Activated T-helper 17 cell treated with anti-CD3 and anti-CD28 coated beads, Interleukin-2, amount 50 U/mL, for 72 hours (primary cell): ENCODE results near the gene NSG2. TPM values are rescaled to one million over a fixed set of nuclear protein-coding genes. Genes with fewer than 3 reads are reported as not detected.
"Not testable (repeated sequence)": the region's sequence is repeated elsewhere in the genome, so short reads cannot be mapped to it uniquely, and the experiment has no call there.

Source experiments
- ATAC-seq: fragments of 150-1000 bp; cut with Tn5 transposase; replicated peaks from 2 replicates; pipeline ENCODE4 v1.10.0; 2021; ENCODE audit warnings: mild to moderate bottlenecking, moderate library complexity
- H3K27ac Mint-ChIP-seq: one replicate; pipeline ENCODE4 v1.8.0; 2022; ENCODE audit warnings: mixed read lengths
- H3K27me3 Mint-ChIP-seq: one replicate; pipeline ENCODE4 v1.8.0; 2022; ENCODE audit warnings: mixed read lengths
- H3K36me3 Mint-ChIP-seq: one replicate; pipeline ENCODE4 v1.8.0; 2022; ENCODE audit warnings: low read depth, mild to moderate bottlenecking, mixed read lengths
- H3K4me1 Mint-ChIP-seq: one replicate; pipeline ENCODE4 v1.8.0; 2022; ENCODE audit warnings: mixed read lengths
- H3K4me3 Mint-ChIP-seq: one replicate; pipeline ENCODE4 v1.8.0; 2022; ENCODE audit warnings: mild to moderate bottlenecking, mixed read lengths
- H3K9me3 Mint-ChIP-seq: one replicate; pipeline ENCODE4 v1.8.0; 2022; ENCODE audit warnings: mixed read lengths
- total RNA-seq, 2 donors: library from RNA; stranded (reverse); gene quantifications; one replicate each; pipeline ENCODE4 v1.2.3, GENCODE V29; 2022

The NSG2 gene
- total RNA-seq, 2 donors from 2014 or later = not detected

- not testable (repeated sequence) for H3K4me3 Mint-ChIP-seq, ATAC-seq, H3K4me1 Mint-ChIP-seq, H3K36me3 Mint-ChIP-seq, H3K9me3 Mint-ChIP-seq, H3K27me3 Mint-ChIP-seq, H3K27ac Mint-ChIP-seq
These were observed 57.1 kb downstream of the NSG2 start for GRCh38 chr5:174102574-174102973.

- H3K4me3 Mint-ChIP-seq = no peak overlapping the region
- no peak overlapping the region for H3K27ac Mint-ChIP-seq
- H3K27me3 Mint-ChIP-seq = peaks cover 15% of the 10 kb centered on the region
- H3K36me3 Mint-ChIP-seq = no peaks in the 10 kb centered on the region
- no peaks in the 10 kb centered on the region for H3K4me1 Mint-ChIP-seq
- H3K9me3 Mint-ChIP-seq = no peaks in the 10 kb centered on the region
- ATAC-seq = no peak
These were observed 61.6 kb downstream of the NSG2 start for GRCh38 chr5:174106997-174107655.

GRCh38 chr5:174108745-174109144, 63.2 kb downstream of the NSG2 start:
- Mint-ChIP-seq H3K4me1 (no peaks in the 10 kb centered on the region), H3K27ac (no peak overlapping the region), H3K36me3 (no peaks in the 10 kb centered on the region), H3K4me3 (no peak overlapping the region), H3K27me3 (peaks cover 15% of the 10 kb centered on the region), H3K9me3 (no peaks in the 10 kb centered on the region)
- no peak for ATAC-seq

GRCh38 chr5:174109698-174110260, 64.3 kb downstream of the NSG2 start:
- no peaks in the 10 kb centered on the region for H3K36me3 Mint-ChIP-seq
- no peak overlapping the region for H3K4me3 Mint-ChIP-seq
- no peak for ATAC-seq

GRCh38 chr5:174110310-174110709, 64.8 kb downstream of the NSG2 start:
- H3K27me3 Mint-ChIP-seq = peaks cover 15% of the 10 kb centered on the region
- no peaks in the 10 kb centered on the region for H3K9me3 Mint-ChIP-seq
- no peaks in the 10 kb centered on the region for H3K36me3 Mint-ChIP-seq
- ATAC-seq = no peak
- no peak overlapping the region for H3K27ac Mint-ChIP-seq
- no peak overlapping the region for H3K4me3 Mint-ChIP-seq
- no peaks in the 10 kb centered on the region for H3K4me1 Mint-ChIP-seq

More at GRCh38 chr5:174109698-174110260, 64.3 kb downstream of the NSG2 start:
- no peak overlapping the region for H3K27ac Mint-ChIP-seq
- H3K4me1 Mint-ChIP-seq = no peaks in the 10 kb centered on the region
- H3K27me3 Mint-ChIP-seq = peaks cover 15% of the 10 kb centered on the region
- no peaks in the 10 kb centered on the region for H3K9me3 Mint-ChIP-seq

- H3K27ac Mint-ChIP-seq = no peak overlapping the region
- no peaks in the 10 kb centered on the region for H3K4me1 Mint-ChIP-seq
- no peak for ATAC-seq
- no peaks in the 10 kb centered on the region for H3K9me3 Mint-ChIP-seq
- no peaks in the 10 kb centered on the region for H3K36me3 Mint-ChIP-seq
- peaks cover 14% of the 10 kb centered on the region for H3K27me3 Mint-ChIP-seq
- H3K4me3 Mint-ChIP-seq = no peak overlapping the region
These were observed 65.9 kb downstream of the NSG2 start for GRCh38 chr5:174111287-174111973.

GRCh38 chr5:174115226-174115625, 69.7 kb downstream of the NSG2 start:
- H3K9me3 Mint-ChIP-seq = no peaks in the 10 kb centered on the region
- H3K27ac Mint-ChIP-seq = no peak overlapping the region
- no peak overlapping the region for H3K4me3 Mint-ChIP-seq

GRCh38 chr5:174118823-174119467, 73.4 kb downstream of the NSG2 start:
- Mint-ChIP-seq H3K4me3 (no peak overlapping the region), H3K4me1 (no peaks in the 10 kb centered on the region), H3K36me3 (no peaks in the 10 kb centered on the region), H3K27me3 (peaks cover 4% of the 10 kb centered on the region), H3K27ac (no peak overlapping the region), H3K9me3 (no peaks in the 10 kb centered on the region)
- ATAC-seq = no peak

More at GRCh38 chr5:174115226-174115625, 69.7 kb downstream of the NSG2 start:
- Mint-ChIP-seq H3K4me1 (no peaks in the 10 kb centered on the region), H3K36me3 (no peaks in the 10 kb centered on the region), H3K27me3 (peaks cover 7% of the 10 kb centered on the region)
- ATAC-seq = no peak

GRCh38 chr5:174119468-174119881, 74.0 kb downstream of the NSG2 start:
- H3K4me1 Mint-ChIP-seq = no peaks in the 10 kb centered on the region
- peaks cover 4% of the 10 kb centered on the region for H3K27me3 Mint-ChIP-seq
- H3K4me3 Mint-ChIP-seq = no peak overlapping the region
- H3K9me3 Mint-ChIP-seq = no peaks in the 10 kb centered on the region
- H3K36me3 Mint-ChIP-seq = no peaks in the 10 kb centered on the region
- no peak for ATAC-seq
- H3K27ac Mint-ChIP-seq = no peak overlapping the region

GRCh38 chr5:174120401-174121005, 75.0 kb downstream of the NSG2 start:
- no peaks in the 10 kb centered on the region for H3K4me1 Mint-ChIP-seq

GRCh38 chr5:174134545-174134944, 89.0 kb downstream of the NSG2 start:
- no peak for ATAC-seq
- H3K4me1 Mint-ChIP-seq = no peaks in the 10 kb centered on the region
- no peaks in the 10 kb centered on the region for H3K9me3 Mint-ChIP-seq
- no peaks in the 10 kb centered on the region for H3K27me3 Mint-ChIP-seq
- no peak overlapping the region for H3K27ac Mint-ChIP-seq
- H3K4me3 Mint-ChIP-seq = no peak overlapping the region
- H3K36me3 Mint-ChIP-seq = no peaks in the 10 kb centered on the region

More at GRCh38 chr5:174120401-174121005, 75.0 kb downstream of the NSG2 start:
- H3K4me3 Mint-ChIP-seq = no peak overlapping the region
- H3K9me3 Mint-ChIP-seq = no peaks in the 10 kb centered on the region
- no peaks in the 10 kb centered on the region for H3K36me3 Mint-ChIP-seq
- H3K27ac Mint-ChIP-seq = no peak overlapping the region
- ATAC-seq = no peak
- H3K27me3 Mint-ChIP-seq = peaks cover under 1% of the 10 kb centered on the region

GRCh38 chr5:174139623-174140022, 94.1 kb downstream of the NSG2 start:
- Mint-ChIP-seq H3K27me3 (peaks cover under 1% of the 10 kb centered on the region), H3K4me1 (no peaks in the 10 kb centered on the region), H3K4me3 (no peak overlapping the region), H3K9me3 (no peaks in the 10 kb centered on the region), H3K27ac (no peak overlapping the region), H3K36me3 (no peaks in the 10 kb centered on the region)
- ATAC-seq = no peak

- no peak overlapping the region for H3K27ac Mint-ChIP-seq
- H3K4me1 Mint-ChIP-seq = no peaks in the 10 kb centered on the region
- no peak overlapping the region for H3K4me3 Mint-ChIP-seq
- H3K9me3 Mint-ChIP-seq = no peaks in the 10 kb centered on the region
- peaks cover 7% of the 10 kb centered on the region for H3K27me3 Mint-ChIP-seq
- no peaks in the 10 kb centered on the region for H3K36me3 Mint-ChIP-seq
- ATAC-seq = no peak
These were observed 95.0 kb downstream of the NSG2 start for GRCh38 chr5:174140452-174141020.

- no peaks in the 10 kb centered on the region for H3K4me1 Mint-ChIP-seq
- H3K27me3 Mint-ChIP-seq = peaks cover 7% of the 10 kb centered on the region
- no peaks in the 10 kb centered on the region for H3K36me3 Mint-ChIP-seq
- H3K4me3 Mint-ChIP-seq = no peak overlapping the region
- ATAC-seq = no peak
- no peak overlapping the region for H3K27ac Mint-ChIP-seq
- H3K9me3 Mint-ChIP-seq = no peaks in the 10 kb centered on the region
These were observed 95.9 kb downstream of the NSG2 start for GRCh38 chr5:174141398-174141797.
